Endometrial microvascular endothelial cells (primary cell): ENCODE results near the gene PGBD5. TPM values are rescaled to one million over a fixed set of nuclear protein-coding genes. Genes with fewer than 3 reads are reported as not detected.

Experiments
- in situ Hi-C: cut with HindIII; loops from 2 replicates; pipeline ENCODE4 v1.10.0; 2017; ENCODE audit warnings: low sequenced_read_pairs, low pct_unique_long_range_greater_than_20kb; ENCODE audit errors: inconsistent ontology term
- total RNA-seq: library from RNA; depleted of rRNA; stranded (reverse); fragments of >200 nt; gene quantifications from one replicate; pipeline ENCODE4 v1.2.3, GENCODE V29; 2015; ENCODE audit errors: inconsistent ontology term

The PGBD5 gene
- total RNA-seq, 1 donor from 2014 or later = not detected

- in situ Hi-C loops = no loop called here
Observed at GRCh38 chr1:230356869-230357794, 69.0 kb downstream of the PGBD5 start.

- in situ Hi-C loops = no loop called here
Observed at GRCh38 chr1:230356190-230356589, 69.9 kb downstream of the PGBD5 start.

GRCh38 chr1:230355594-230355993 lies 70.5 kb downstream of the PGBD5 start:
- in situ Hi-C loops = no loop called here

GRCh38 chr1:230355128-230355527 lies 71.0 kb downstream of the PGBD5 start:
- in situ Hi-C loops = no loop called here

GRCh38 chr1:230354005-230354404 lies 72.1 kb downstream of the PGBD5 start:
- in situ Hi-C loops = no loop called here

- in situ Hi-C loops = no loop called here
Observed at GRCh38 chr1:230352537-230352936, 73.6 kb downstream of the PGBD5 start.

GRCh38 chr1:230351983-230352382 lies 74.1 kb downstream of the PGBD5 start:
- in situ Hi-C loops = no loop called here

- in situ Hi-C loops = no loop called here
Observed at GRCh38 chr1:230351514-230351913, 74.6 kb downstream of the PGBD5 start.

- in situ Hi-C loops = no loop called here
Observed at GRCh38 chr1:230350208-230350921, 75.8 kb downstream of the PGBD5 start.

GRCh38 chr1:230349020-230349393 lies 77.1 kb downstream of the PGBD5 start:
- in situ Hi-C loops = no loop called here

GRCh38 chr1:230348386-230349019 lies 77.6 kb downstream of the PGBD5 start:
- in situ Hi-C loops = no loop called here

GRCh38 chr1:230347896-230348295 lies 78.2 kb downstream of the PGBD5 start:
- in situ Hi-C loops = no loop called here

GRCh38 chr1:230345139-230345885 lies 80.8 kb downstream of the PGBD5 start:
- in situ Hi-C loops = no loop called here

GRCh38 chr1:230342699-230343098 lies 83.4 kb downstream of the PGBD5 start:
- in situ Hi-C loops = no loop called here

GRCh38 chr1:230342019-230342418 lies 84.1 kb downstream of the PGBD5 start:
- in situ Hi-C loops = no loop called here

- in situ Hi-C loops = no loop called here
Observed at GRCh38 chr1:230341162-230341546, 85.0 kb downstream of the PGBD5 start.

GRCh38 chr1:230340526-230341161 lies 85.5 kb downstream of the PGBD5 start:
- in situ Hi-C loops = no loop called here

GRCh38 chr1:230339033-230339432 lies 87.1 kb downstream of the PGBD5 start:
- in situ Hi-C loops = no loop called here

GRCh38 chr1:230337266-230337665 lies 88.9 kb downstream of the PGBD5 start:
- in situ Hi-C loops = no loop called here
